Measurements from ENCODE around the gene SSU72.

Gene SSU72

GRCh38 chr1:1574721-1575537 is at the start of gene SSU72:
Gene SSU72 (minus strand): TSS chr1:1574863. CDS start chr1:1574557, 306 bp downstream.
- in situ Hi-C loops (cut with HindIII; ENCODE audit: low sequenced_read_pairs) = no loop called here

GRCh38 chr1:1623631-1624442 is 49.2 kb upstream of the SSU72 start:
- in situ Hi-C loops (cut with HindIII; ENCODE audit: low sequenced_read_pairs) = no loop called here

DNA sequence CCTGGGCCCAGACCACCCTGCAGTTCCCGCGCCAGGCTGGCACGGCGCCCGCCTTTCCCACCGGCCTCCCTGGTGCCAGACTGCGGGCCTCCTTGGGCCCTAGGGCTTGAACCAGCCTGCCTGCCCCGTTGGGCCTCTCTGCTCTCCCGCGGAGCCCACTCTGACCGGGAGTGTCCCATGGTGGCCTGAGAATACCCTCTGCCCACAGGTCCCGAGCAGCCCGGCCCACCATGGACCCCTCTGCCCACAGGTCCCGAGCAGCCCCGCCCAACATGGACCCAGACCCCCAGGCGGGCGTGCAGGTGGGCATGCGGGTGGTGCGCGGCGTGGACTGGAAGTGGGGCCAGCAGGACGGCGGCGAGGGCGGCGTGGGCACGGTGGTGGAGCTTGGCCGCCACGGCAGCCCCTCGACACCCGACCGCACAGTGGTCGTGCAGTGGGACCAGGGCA is 48.5 kb upstream of the SSU72 start:
- in situ Hi-C loops (cut with HindIII; ENCODE audit: low sequenced_read_pairs) = no loop called here

DNA sequence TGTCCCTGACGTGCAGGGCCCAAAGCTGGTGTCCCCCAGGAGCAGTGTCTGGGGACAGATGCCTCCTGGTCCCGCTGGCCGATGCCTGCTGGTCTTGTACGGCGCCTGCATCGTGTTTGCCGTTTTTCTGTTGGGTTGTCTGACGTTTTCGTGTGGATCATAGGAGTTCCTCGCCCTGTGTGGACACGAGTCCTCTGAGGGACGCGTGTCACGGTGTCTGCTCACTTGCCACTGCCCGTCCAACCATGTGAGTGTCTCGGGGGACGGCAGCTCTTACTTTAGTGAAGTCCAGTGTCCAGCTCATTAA is 48.1 kb upstream of the SSU72 start:
- in situ Hi-C loops (cut with HindIII; ENCODE audit: low sequenced_read_pairs) = no loop called here

- in situ Hi-C loops (cut with HindIII; ENCODE audit: low sequenced_read_pairs) = no loop called here
Measured at GRCh38 chr1:1622010-1622787, 47.5 kb upstream of the SSU72 start.

- in situ Hi-C loops (cut with HindIII; ENCODE audit: low sequenced_read_pairs) = no loop called here
Measured at GRCh38 chr1:1621173-1622009, 46.7 kb upstream of the SSU72 start.

- in situ Hi-C loops (cut with HindIII; ENCODE audit: low sequenced_read_pairs) = no loop called here
Measured at GRCh38 chr1:1620433-1621139, 45.9 kb upstream of the SSU72 start.

GRCh38 chr1:1619917-1620361 is 45.3 kb upstream of the SSU72 start:
- in situ Hi-C loops (cut with HindIII; ENCODE audit: low sequenced_read_pairs) = no loop called here

- in situ Hi-C loops (cut with HindIII; ENCODE audit: low sequenced_read_pairs) = no loop called here
Measured at GRCh38 chr1:1618396-1619068, 43.9 kb upstream of the SSU72 start.

DNA sequence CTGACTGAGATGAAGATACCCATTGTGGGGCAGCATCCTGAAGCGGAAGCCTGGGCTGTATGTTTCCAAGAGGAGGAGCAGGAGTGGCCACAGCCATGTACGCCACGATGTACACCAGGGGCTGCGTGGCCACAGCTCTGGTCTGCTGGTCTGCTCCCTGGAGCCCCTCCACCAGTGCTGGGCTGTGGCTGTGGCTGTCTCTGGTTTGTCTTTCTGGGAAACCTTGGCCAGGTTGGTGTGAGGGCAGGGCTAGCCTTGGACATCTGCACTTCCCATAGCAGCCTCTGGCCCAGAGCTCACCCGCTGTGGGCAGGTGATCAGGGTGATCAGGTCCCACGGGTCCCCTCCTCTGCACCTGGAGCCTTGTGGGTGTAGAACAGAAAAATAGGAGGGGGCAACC is 43.3 kb upstream of the SSU72 start:
- in situ Hi-C loops (cut with HindIII; ENCODE audit: low sequenced_read_pairs) = no loop called here

DNA sequence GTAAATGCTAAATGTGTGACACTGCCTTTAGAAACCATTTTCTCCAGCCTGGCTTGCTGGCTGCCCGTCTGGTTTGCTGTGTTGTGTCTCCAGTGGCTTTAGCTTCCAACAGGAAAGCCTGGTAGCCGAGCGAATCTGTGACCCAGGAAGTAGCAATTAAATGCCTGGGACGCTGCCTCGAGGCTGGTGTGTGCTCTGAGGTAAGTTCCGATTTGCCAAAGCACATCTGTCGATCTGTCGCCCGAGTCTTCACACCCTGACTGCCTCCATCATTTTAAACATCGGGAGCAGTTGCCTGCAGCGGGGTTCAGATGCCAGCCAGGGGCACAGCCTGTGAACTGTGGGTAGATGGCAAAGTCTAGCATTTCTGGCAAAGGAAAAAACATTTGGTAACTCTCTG is 42.9 kb upstream of the SSU72 start:
- in situ Hi-C loops (cut with HindIII; ENCODE audit: low sequenced_read_pairs) = no loop called here

- in situ Hi-C loops (cut with HindIII; ENCODE audit: low sequenced_read_pairs) = no loop called here
Measured at GRCh38 chr1:1616838-1617237, 42.2 kb upstream of the SSU72 start.

DNA sequence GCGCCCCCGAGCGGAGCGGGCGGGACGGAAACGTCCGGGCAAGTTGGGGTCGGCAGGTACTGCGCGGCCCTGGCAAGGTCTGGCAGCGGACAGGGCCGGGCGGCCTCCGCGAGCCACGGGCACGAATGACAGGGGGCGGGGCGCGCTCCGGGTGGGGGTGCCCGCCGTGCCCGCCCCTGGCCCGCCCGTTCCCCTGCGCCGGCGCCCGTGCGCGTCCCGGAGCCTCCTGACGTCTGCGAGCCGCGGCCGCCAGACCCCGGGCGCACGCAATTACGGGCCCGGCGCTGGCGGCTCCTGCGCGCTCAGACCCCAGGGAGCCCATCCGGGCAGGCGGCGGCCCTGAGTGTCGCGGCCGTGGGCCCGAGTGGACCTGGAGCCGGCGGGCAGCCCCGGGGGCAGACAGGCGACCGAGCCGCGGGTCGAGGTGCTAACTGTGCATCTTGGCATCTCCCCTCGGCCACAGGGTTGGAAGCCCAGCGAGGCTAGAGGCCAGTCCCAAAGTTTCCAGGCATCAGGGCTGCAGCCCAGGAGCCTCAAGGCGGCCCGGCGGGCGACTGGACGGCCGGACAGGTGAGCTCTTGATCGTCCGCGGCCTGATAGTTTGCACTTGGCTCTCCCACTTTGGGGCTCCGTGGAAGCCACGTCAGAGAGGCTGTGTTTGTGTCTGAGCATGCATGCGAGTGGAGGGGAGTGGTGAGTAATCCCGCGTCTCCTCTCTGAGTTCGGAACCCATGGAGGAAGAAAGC is 41.6 kb upstream of the SSU72 start:
- in situ Hi-C loops (cut with HindIII; ENCODE audit: low sequenced_read_pairs) = no loop called here

DNA sequence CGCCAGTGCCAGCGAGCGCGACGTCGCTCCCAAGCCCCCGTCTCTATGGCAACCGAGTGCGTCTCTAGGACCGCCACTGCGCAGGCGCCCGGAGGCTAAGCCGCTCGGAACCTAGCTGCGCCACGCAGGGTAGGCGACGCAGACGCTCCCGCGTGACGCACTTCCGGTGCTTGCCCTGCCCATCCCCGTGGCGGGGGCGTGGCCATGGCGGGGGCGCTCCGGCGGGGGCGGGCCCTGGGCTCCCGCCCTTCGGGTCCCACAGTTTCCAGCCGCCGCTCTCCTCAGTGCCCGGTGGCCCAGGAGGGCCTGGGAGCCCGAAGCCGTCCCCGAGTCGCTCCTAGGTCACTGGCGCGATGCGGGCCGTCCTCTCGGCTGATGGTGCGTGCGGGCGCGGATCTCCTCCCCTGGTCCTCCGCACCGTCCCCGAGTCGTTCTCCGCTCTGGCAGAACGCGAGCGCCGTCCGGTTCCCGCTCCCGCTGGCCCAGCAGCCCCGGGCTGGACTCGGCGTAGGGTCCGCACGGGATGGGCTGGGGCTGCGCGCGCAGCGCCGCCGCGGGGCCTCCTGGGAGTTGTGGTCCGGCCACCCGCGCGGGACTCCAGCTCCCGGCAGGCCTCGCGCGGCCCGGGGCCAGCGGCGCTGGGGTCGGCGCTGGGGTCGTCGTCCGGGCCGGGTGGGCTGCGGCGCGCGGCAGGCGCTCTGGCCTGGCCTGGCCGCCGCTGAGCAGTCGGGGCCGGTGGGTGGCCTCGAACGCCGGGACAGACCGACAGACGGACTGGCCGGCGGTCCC is 40.8 kb upstream of the SSU72 start, which contains the start of gene MIB2:
Gene MIB2 (plus strand): TSS at position 245 of the 789 bp plus-strand sequence. CDS start 7,953 bp downstream, outside the sequence.
- in situ Hi-C loops (cut with HindIII; ENCODE audit: low sequenced_read_pairs) = no loop called here

- in situ Hi-C loops (cut with HindIII; ENCODE audit: low sequenced_read_pairs) = no loop called here
Measured at GRCh38 chr1:1614954-1615255, 40.2 kb upstream of the SSU72 start.

DNA sequence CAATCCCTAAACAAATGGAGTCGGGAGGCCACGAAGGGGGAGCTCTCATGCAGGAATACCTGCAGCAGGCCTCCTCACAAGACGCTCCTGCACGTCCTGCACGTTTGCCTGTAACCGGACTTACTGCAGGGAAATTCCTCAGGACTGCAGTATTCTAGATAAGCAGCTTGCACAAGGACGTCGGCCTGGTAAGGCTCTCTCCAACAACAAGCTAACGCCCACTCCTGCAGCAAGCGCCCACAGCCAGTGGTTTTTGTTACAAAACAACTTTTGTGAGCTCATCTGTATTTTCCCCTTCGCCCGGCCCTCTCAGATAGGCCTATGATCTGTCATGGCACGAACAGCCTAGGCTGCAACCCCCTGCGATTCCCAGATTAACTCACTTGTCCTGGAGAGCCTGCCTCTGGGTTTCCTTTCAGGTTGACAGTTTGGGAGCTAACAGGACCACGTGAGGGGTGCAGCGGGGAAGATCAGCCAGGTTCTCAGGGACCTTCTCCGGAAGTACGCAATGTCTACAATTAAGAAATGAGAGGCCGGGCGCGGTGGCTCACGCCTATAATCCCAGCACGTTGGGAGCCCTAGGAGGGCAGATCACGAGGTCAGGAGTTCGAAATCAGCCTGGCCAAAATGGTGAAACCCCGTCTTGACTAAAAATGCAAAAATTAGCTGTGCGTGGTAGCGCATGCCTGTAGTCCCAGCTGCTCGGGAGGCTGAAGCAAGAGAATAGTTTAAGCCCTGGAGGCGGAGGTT is 39.7 kb upstream of the SSU72 start:
- in situ Hi-C loops (cut with HindIII; ENCODE audit: low sequenced_read_pairs) = no loop called here

- in situ Hi-C loops (cut with HindIII; ENCODE audit: low sequenced_read_pairs) = no loop called here
Measured at GRCh38 chr1:1613509-1614082, 38.9 kb upstream of the SSU72 start.

All from DLD1 (cell line).